ENCODE data around the gene NOP53.
A peak's percentile ranks its signal among the peaks of the same experiment; 100 is the strongest.
"Not testable (repeated sequence)": the region's sequence is repeated elsewhere in the genome, so short reads cannot be mapped to it uniquely, and the experiment has no call there.

Gene NOP53

DNA sequence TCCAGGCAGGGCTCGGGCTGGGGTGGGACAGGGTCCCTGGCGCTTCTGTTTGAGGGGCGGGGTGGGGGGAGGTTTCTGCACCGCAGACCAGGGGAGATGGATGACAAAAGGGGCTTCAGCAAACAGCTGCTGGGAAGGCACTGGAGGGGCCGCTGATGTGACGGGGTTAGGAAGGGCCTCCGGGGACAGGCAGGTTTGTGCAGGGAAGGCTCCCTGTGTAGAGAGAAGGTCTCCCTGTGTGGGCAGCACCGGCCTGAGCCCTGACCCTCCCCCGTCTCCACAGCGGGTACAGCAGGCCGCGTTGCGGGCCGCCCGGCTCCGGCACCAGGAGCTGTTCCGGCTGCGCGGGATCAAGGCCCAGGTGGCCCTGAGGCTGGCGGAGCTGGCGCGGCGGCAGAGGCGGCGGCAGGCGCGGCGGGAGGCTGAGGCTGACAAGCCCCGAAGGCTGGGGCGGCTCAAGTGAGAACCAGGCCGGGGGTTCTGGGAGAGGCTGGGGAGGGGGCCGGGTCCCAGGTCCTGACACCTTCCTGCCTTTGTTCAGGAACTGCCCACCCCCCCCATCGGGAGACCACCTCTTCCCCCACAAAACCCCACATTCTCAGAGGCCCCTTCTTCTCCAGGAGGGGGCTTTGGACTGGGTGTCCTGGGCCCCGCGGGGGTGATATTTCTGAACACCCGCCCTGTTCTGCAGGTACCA, 9.9 kb downstream of the NOP53 start:
- no peak for DNase-seq

DNA sequence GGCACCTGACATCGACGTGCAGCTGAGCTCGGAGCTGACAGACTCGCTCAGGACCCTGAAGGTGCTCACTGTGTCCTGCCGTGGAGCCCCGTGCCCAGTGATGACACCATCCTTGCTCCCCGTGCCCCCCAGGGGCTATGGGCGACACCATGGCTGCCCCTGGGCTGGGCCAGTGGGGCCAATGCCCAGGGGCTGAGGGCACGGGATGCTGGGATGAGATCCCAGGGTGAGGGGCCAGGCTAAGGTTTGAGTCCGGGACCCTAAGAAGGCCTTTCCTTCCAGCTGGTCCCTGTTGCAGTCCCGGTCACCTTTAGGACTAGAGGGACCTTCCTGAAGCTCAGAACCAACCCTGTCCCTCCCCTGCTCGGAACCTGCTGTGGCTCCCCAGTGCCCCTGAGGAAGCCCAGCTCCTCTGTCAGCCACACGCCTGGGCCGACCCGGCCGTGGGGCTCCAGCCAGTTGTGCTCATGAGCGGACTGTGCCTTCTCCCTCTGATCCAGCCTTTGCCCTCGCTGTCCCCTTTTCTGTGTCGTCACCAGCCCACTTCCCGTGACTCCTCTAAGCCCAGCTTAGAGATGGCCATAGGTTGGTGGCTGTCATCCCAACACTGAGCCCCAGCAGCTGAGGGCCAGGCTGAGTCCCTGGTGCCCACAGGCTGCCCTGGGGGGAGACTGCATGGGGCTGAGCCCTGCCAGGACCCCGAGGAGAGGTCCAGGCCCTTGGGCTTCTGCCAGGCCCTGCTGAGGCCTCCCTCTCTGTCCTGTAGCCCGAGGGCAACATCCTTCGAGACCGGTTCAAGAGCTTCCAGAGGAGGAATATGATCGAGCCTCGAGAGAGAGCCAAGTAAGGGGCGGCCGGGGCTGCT, 10.6 kb downstream of the NOP53 start:
- DNase-seq = no peak

DNA sequence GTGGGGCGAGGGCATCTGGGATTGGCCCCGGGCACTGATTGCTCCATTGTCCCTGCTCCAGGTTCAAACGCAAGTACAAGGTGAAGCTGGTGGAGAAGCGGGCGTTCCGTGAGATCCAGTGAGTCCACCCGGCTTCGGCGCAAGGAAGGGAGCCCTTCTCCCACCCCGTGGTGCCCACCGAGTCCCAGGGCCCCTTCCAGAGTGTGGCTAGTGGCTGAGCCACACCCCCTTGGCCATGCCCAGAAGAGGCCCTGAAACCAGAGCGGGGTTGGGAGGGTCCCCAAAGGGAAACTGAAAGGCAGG, 11.2 kb downstream of the NOP53 start:
- no peak for DNase-seq

- no peak for DNase-seq
These were observed 11.7 kb downstream of the NOP53 start for GRCh38 chr19:47756953-47757608.

DNA sequence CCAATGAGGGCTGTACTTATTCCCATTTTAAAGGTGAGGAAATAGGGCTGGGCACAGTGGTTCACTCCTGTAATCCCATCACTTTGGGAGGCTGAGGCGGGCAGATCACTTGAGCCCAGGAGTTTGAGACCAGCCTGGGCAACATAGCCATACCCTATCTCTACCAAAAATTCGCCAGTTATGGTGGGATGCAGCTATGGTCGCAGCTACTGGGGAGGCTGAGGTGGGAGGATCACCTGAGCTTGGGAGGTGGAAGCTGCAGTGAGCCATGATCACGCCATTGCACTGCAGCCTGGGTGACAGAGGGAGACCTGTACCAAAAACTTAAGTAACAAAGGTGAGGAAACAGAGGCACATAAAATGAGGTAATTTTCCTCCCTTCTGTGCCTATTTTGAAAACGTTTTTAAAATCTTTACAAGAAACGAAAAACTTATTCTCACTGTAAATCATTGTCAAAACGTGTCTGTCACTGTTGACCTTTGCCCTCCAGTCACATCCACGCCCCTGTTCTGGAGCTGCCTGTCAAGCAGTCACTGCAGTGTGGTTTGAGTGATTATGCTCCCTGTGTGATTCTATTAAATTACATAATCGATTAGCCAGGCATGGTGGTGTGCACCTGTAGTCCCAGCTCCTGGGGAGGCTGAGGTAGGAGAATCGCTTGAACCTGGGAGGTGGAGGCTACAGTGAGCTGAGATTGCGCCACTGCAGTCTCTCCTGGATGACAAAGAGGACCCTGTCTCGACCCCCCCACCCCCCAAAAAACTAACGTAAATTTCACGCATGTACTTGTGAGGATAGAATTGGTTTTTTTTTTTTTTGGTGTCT, 12.5 kb downstream of the NOP53 start:
- no peak for DNase-seq

DNA sequence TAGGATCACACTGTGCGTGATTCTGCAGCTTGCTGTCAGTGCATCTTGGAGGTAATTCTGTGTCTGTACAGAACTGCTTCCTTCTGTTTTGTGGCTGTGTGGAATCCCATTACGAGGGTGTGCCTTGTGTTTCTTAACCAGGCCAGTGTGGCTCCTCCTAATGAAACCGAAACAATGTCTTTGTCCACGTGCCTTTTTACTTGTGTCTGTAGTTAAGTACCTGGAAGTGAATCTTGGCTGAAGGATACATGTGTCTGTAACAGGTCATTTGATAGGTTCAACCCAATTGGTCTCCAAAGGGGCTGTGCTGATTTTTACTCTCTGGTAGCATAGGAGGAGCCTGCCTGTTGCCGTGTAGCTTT, 13.1 kb downstream of the NOP53 start:
- no peak for DNase-seq

GRCh38 chr19:47760632-47760999, 15.3 kb downstream of the NOP53 start:
- DNase-seq = no peak

- no peak for DNase-seq
These were observed 16.2 kb downstream of the NOP53 start for GRCh38 chr19:47761566-47761965.

GRCh38 chr19:47762151-47762550, 16.8 kb downstream of the NOP53 start:
- DNase-seq = no peak

GRCh38 chr19:47762615-47763308, 17.4 kb downstream of the NOP53 start:
- no peak for DNase-seq

DNA sequence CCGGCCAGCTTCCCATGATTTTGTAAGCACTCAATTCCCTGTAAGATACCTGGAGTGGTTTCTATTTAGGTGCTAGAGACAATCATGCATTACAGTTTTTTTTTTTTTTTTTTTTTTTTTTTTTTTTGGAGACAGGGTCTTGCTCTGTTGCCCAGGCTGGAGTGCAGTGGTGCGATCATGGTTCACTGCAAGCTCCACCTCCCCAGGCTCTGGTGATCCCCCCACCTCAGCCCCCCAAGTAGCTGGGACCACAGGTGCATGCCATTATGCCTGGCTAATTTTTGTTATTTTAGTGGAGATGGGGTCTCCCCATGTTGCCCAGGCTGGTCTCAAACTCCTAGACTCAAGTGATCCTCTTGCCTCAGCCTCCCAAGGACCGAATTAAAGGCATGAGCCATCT, 19.4 kb downstream of the NOP53 start:
- DNase-seq = not testable (repeated sequence)

GRCh38 chr19:47765523-47766358, 20.4 kb downstream of the NOP53 start:
- DNase-seq = peak; percentile 19

- no peak for DNase-seq
These were observed 20.9 kb downstream of the NOP53 start for GRCh38 chr19:47766359-47766620.

- DNase-seq = no peak
These were observed 21.3 kb downstream of the NOP53 start for GRCh38 chr19:47766670-47767069.

GRCh38 chr19:47767349-47767748, 22.0 kb downstream of the NOP53 start:
- DNase-seq = no peak

GRCh38 chr19:47768604-47769003, 23.3 kb downstream of the NOP53 start:
- DNase-seq = no peak

DNA sequence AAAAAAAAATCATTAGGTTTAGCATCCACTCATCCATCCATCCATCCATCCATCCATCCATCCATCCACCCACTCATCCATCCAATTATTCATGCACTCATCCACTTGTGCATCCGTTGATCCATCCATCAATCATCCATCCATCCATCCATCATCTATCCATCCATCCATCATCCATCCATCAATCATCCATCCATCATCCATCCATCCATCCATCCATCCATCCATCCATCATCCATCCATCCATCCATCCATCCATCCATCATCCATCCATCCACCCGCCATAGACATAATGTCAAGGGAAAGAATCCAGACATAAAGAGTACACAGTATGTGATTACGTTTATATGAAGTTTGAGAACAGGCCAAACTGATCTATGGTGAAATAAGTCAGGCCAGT, 24.2 kb downstream of the NOP53 start:
- no peak for DNase-seq

DNA sequence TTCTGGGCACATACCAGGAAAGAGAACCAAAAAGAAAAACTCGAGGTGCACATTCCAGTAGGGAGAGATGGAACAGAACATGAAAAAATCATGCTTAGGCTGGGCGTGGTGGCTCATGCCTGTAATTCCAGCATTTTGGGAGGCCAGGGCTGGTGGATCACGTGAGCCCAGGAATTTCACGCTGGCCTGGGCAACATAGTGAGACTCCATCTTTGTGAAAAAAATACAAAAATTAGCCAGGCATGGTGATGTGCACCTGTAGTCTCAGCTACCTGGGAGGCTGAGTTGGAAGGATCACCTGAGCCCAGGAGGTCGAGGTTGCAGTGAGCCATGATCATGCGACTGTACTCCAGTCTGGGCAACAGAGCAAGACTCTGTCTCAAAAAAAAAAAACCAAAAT, 25.9 kb downstream of the NOP53 start:
- not testable (repeated sequence) for DNase-seq

DNA sequence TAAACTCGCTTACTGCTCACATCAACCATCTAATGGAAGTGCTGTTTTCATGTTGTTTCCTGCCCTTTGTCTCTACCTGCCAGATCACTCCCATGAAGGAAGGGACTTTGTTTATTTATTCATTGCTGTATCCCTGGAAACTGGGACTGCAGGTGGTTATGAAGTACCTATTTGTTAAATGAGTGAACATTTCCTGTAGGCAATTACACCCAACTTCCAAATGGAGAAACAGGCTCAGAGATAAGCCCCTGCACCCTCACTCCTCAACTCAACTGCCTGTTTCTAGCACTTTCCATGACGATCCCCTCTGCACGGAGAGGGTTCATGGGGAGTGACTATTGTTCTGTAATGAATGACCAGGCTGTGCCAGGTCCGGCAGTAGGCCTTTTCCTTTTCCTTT, 31.2 kb downstream of the NOP53 start:
- peak; percentile 90 for DNase-seq

- DNase-seq = not testable (repeated sequence)
These were observed 32.1 kb downstream of the NOP53 start for GRCh38 chr19:47777245-47778048.
